DND-41 (cell line): Measurements from ENCODE around the gene GATAD2B.

Source experiments
- ATAC-seq: fragments of 200-7000 bp; cut with Tn5 transposase; 3 replicates; pipeline ENCODE4 v1.9.1; 2021; ENCODE audit warnings: low read depth; ENCODE audit not compliant: insufficient read depth
- DNase-seq: peaks from one replicate; pipeline ENCODE4 v3.0.0-alpha.2; 2020
- H2AFZ ChIP-seq: 2 replicates; pipeline ENCODE4 v1.6.0; 2012; ENCODE audit warnings: low read depth, low read length
- H3K27ac ChIP-seq: 2 replicates; pipeline ENCODE4 v1.5.1; 2012; ENCODE audit warnings: low read length, inconsistent platforms
- H3K27me3 ChIP-seq: fragments of 200-600 bp; sonication (generic); 2 replicates; pipeline ENCODE4 v1.6.0; 2012; ENCODE audit warnings: low read length, mild to moderate bottlenecking, inconsistent platforms; ENCODE audit not compliant: insufficient read depth, poor library complexity
- H3K36me3 ChIP-seq: 2 replicates; pipeline ENCODE4 v1.5.1; 2012; ENCODE audit warnings: low read length, inconsistent platforms; ENCODE audit not compliant: insufficient read depth
- H3K4me1 ChIP-seq: 2 replicates; pipeline ENCODE4 v1.5.1; 2012; ENCODE audit warnings: mild to moderate bottlenecking, low read length; ENCODE audit not compliant: insufficient read depth
- H3K4me2 ChIP-seq: 2 replicates; pipeline ENCODE4 v1.6.0; 2012; ENCODE audit warnings: mild to moderate bottlenecking, moderate library complexity, low read length, inconsistent platforms; ENCODE audit not compliant: insufficient read depth
- H3K4me3 ChIP-seq, 2 experiments: fragments of 200-600 bp in 1 of 2; shearing (Covaris generic) in 1 of 2; 2 replicates each; pipeline ENCODE4 v1.5.1; 2012 to 2016; ENCODE audit warnings: inconsistent platforms in 2 of 2, low read length in 2 of 2, mild to moderate bottlenecking in 2 of 2, low read depth in 1 of 2, moderate library complexity in 1 of 2
- H3K79me2 ChIP-seq: 2 replicates; pipeline ENCODE4 v1.6.0; 2012; ENCODE audit warnings: low read length, inconsistent platforms; ENCODE audit not compliant: insufficient read depth
- H3K9ac ChIP-seq: 2 replicates; pipeline ENCODE4 v1.6.0; 2012; ENCODE audit warnings: low read depth, mild to moderate bottlenecking, inconsistent platforms, low read length, moderate library complexity
- H3K9me3 ChIP-seq: 2 replicates; pipeline ENCODE4 v1.5.1; 2012; ENCODE audit warnings: low read length, moderate library complexity, mild to moderate bottlenecking, inconsistent platforms; ENCODE audit not compliant: insufficient read depth, severe bottlenecking
- H4K20me1 ChIP-seq: 2 replicates; pipeline ENCODE4 v1.6.0; 2012; ENCODE audit warnings: low read length; ENCODE audit not compliant: insufficient read depth
- CTCF ChIP-seq: IDR thresholded peaks from 2 replicates; pipeline ENCODE4 v1.5.1; 2012; ENCODE audit warnings: borderline replicate concordance, low read length, moderate library complexity, mild to moderate bottlenecking; ENCODE audit not compliant: poor library complexity, severe bottlenecking; ENCODE audit errors: extremely low read depth
- EZH2 ChIP-seq: IDR thresholded peaks from 3 replicates; pipeline ENCODE4 v1.6.1; 2012; ENCODE audit warnings: borderline replicate concordance, low read depth, mild to moderate bottlenecking, moderate library complexity, low read length, inconsistent platforms; ENCODE audit not compliant: severe bottlenecking

GATAD2B gene

DNA sequence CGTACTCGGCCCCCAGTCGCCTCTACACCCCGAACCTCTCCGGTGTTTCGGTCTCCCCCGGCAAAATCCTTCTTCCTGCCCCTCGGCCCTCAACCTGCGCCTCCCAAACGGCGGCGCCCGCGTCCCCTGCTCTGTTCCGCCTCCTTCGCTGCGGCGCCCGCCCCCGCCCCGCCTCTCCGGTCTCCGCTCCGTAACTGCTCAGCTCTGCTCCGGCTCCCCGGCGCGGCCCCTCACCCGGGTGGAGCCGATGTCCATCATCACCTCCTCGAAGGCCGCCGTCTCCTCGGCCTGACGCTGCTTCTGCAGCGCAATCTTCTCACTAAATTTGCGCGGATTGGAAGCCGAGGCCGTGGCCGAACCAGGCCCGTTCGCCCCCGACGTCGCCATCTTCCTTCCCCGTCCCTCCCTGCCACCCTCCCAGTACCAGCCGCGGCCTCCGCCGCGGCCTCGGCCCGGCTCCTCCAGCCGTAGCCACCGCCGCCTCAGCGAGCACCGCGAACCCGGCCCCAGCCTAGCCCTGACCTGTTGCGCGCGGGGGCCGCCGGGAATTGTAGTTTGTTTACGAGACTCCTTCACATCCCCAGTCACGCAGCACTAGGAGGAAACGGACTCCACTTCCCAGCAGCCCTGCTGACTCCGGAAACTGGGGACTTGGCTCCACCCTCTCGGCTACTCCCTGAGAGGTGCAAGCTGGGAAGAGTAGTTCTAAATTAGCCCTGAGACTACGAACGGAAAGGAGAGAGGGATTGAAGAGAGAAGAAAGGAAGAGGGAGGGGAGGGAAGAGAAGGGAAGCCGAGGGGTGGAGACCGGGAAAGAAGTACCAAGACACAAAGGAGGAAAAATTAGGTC is 35.6 kb upstream of the GATAD2B start, which contains the start of gene CRTC2:
TSS of gene CRTC2 (minus strand) at position 502 of the 850 bp plus-strand sequence. CDS start at position 387, 115 bp downstream.
- Histone ChIP-seq H3K9ac (peak within 1 kb of the TSS; percentile 96), H3K4me2 (peak within 1 kb of the TSS; percentile 87), H3K36me3 (peaks cover 49% of the 10 kb centered on the region), H3K27me3 (no peaks in the 10 kb centered on the region), H2AFZ (peak within 1 kb of the TSS; percentile 93), H3K4me1 (peaks cover 59% of the 10 kb centered on the region), H3K79me2 (peaks cover 79% of the 10 kb centered on the region), H3K9me3 (no peaks in the 10 kb centered on the region), H4K20me1 (peaks cover 46% of the 10 kb centered on the region), H3K27ac (peak within 1 kb of the TSS; percentile 90), H3K4me3 (peak within 1 kb of the TSS; percentile 94 to 100)
- peak; percentile 88 for ATAC-seq
- TF ChIP-seq EZH2, result no peak
- no peak for TF ChIP-seq CTCF
- peak; percentile 99 for DNase-seq

- H3K36me3 ChIP-seq, result peaks cover 53% of the 10 kb centered on the region
- H2AFZ ChIP-seq, result peak overlapping the region; percentile 93
- H3K4me2 ChIP-seq, result peak overlapping the region; percentile 87
- H3K79me2 ChIP-seq, result peaks cover 75% of the 10 kb centered on the region
- no peaks in the 10 kb centered on the region for H3K27me3 ChIP-seq
- TF ChIP-seq EZH2 (no peak), CTCF (peak; percentile 3)
- no peaks in the 10 kb centered on the region for H3K9me3 ChIP-seq
- peaks cover 56% of the 10 kb centered on the region for H3K4me1 ChIP-seq
- peak overlapping the region; percentile 94 to 100 for H3K4me3 ChIP-seq
- H4K20me1 ChIP-seq, result peaks cover 49% of the 10 kb centered on the region
- H3K9ac ChIP-seq, result peak overlapping the region; percentile 96
- peak overlapping the region; percentile 90 for H3K27ac ChIP-seq
- DNase-seq, result peak; percentile 62
- ATAC-seq, result peak; percentile 38
These were observed 35.0 kb upstream of the GATAD2B start for GRCh38 chr1:153957744-153958110.

GRCh38 chr1:153956997-153957715 is 34.4 kb upstream of the GATAD2B start:
- peaks cover 58% of the 10 kb centered on the region for H3K36me3 ChIP-seq

More at GRCh38 chr1:153956997-153957715, 34.4 kb upstream of the GATAD2B start:
- H3K9me3 ChIP-seq, result no peaks in the 10 kb centered on the region
- peak overlapping the region; percentile 94 to 100 for H3K4me3 ChIP-seq
- H3K9ac ChIP-seq, result peak overlapping the region; percentile 96
- H3K27me3 ChIP-seq, result no peaks in the 10 kb centered on the region
- H3K4me2 ChIP-seq, result peak overlapping the region; percentile 87
- DNase-seq, result no peak
- TF ChIP-seq EZH2 (no peak), CTCF (no peak)
- peaks cover 53% of the 10 kb centered on the region for H4K20me1 ChIP-seq
- peaks cover 51% of the 10 kb centered on the region for H3K4me1 ChIP-seq
- peak overlapping the region; percentile 90 for H3K27ac ChIP-seq
- peaks cover 75% of the 10 kb centered on the region for H3K79me2 ChIP-seq
- H2AFZ ChIP-seq, result peak overlapping the region; percentile 93
- ATAC-seq, result no peak
